ENCODE results near the gene CYP19A1. TPM values are rescaled to one million over a fixed set of nuclear protein-coding genes. Genes with fewer than 3 reads are reported as not detected.

Gene CYP19A1
- total and polyA plus RNA-seq, 4 donors = 0.03 to 124 (median 0.50) TPM; not detected in 1

- H3K9me3 ChIP-seq (ENCODE audit: control insufficient read depth in 4 of 4, low read length in 3 of 4) = no peaks in the 10 kb centered on the region
- WGBS = 78% methylated on average over 5 of the region's 5 CpGs
- H3K4me3 ChIP-seq (ENCODE audit: low read depth in 1 of 3, low read length in 3 of 3) = no peak overlapping the region
- DNase-seq (ENCODE audit: low spot score) = no peak
- no peak overlapping the region for H3K9ac ChIP-seq (ENCODE audit: low read depth in 1 of 2, low read length in 2 of 2)
- H3K27me3 ChIP-seq (ENCODE audit: control insufficient read depth in 4 of 4, insufficient read depth in 4 of 4, low read length in 3 of 4) = peaks cover 0 to 6% (median 1%) of the 10 kb centered on the region in 4 donors
- no peak overlapping the region for H3K27ac ChIP-seq (ENCODE audit: low read depth in 1 of 2, low read length in 2 of 2)
- H3K4me1 ChIP-seq (ENCODE audit: control insufficient read depth in 4 of 4, insufficient read depth in 4 of 4, low read length in 3 of 4) = peaks cover 0 to 3% (median 0%) of the 10 kb centered on the region in 4 donors
- H3K36me3 ChIP-seq (ENCODE audit: control insufficient read depth in 4 of 4, insufficient read depth in 3 of 4, low read depth in 1 of 4, low read length in 3 of 4) = no peaks in the 10 kb centered on the region
- TF ChIP-seq HNF4A (conservative IDR thresholded peaks at IDR 0.05) (no peak), RAD21 (IDR thresholded peaks at IDR 0.05) (no peak)
Observed at GRCh38 chr15:51186181-51186705, 152.2 kb downstream of the CYP19A1 start.

- DNase-seq (ENCODE audit: low spot score) = no peak
- peaks cover 0 to 6% (median 1%) of the 10 kb centered on the region in 4 donors for H3K27me3 ChIP-seq (ENCODE audit: control insufficient read depth in 4 of 4, insufficient read depth in 4 of 4, low read length in 3 of 4)
- no peaks in the 10 kb centered on the region for H3K36me3 ChIP-seq (ENCODE audit: control insufficient read depth in 4 of 4, insufficient read depth in 3 of 4, low read depth in 1 of 4, low read length in 3 of 4)
- H3K4me1 ChIP-seq (ENCODE audit: control insufficient read depth in 4 of 4, insufficient read depth in 4 of 4, low read length in 3 of 4) = peaks cover 0 to 3% (median 0%) of the 10 kb centered on the region in 4 donors
- H3K9ac ChIP-seq (ENCODE audit: low read depth in 1 of 2, low read length in 2 of 2) = no peak overlapping the region
- no peak overlapping the region for H3K4me3 ChIP-seq (ENCODE audit: low read depth in 1 of 3, low read length in 3 of 3)
- WGBS = 74% methylated on average over 12 of the region's 12 CpGs
- no peak overlapping the region for H3K27ac ChIP-seq (ENCODE audit: low read depth in 1 of 2, low read length in 2 of 2)
- H3K9me3 ChIP-seq (ENCODE audit: control insufficient read depth in 4 of 4, low read length in 3 of 4) = no peaks in the 10 kb centered on the region
- TF ChIP-seq REST (IDR thresholded peaks at IDR 0.05) = no peak
- TF ChIP-seq CTCF (IDR thresholded peaks at IDR 0.05; ENCODE audit: low read depth, low read length, missing input control) = no peak
- TF ChIP-seq HNF4G (IDR thresholded peaks at IDR 0.05) = no peak
Observed at GRCh38 chr15:51185213-51186159, 152.9 kb downstream of the CYP19A1 start.

- Histone ChIP-seq H3K9me3 (ENCODE audit: control insufficient read depth in 4 of 4, low read length in 3 of 4) (no peaks in the 10 kb centered on the region), H3K4me1 (ENCODE audit: control insufficient read depth in 4 of 4, insufficient read depth in 4 of 4, low read length in 3 of 4) (peaks cover 0 to 3% (median 0%) of the 10 kb centered on the region in 4 donors), H3K4me3 (ENCODE audit: low read depth in 1 of 3, low read length in 3 of 3) (no peak overlapping the region), H3K9ac (ENCODE audit: low read depth in 1 of 2, low read length in 2 of 2) (no peak overlapping the region), H3K36me3 (ENCODE audit: control insufficient read depth in 4 of 4, insufficient read depth in 3 of 4, low read depth in 1 of 4, low read length in 3 of 4) (no peaks in the 10 kb centered on the region), H3K27ac (ENCODE audit: low read depth in 1 of 2, low read length in 2 of 2) (no peak overlapping the region), H3K27me3 (ENCODE audit: control insufficient read depth in 4 of 4, insufficient read depth in 4 of 4, low read length in 3 of 4) (peaks cover 0 to 6% (median 1%) of the 10 kb centered on the region in 4 donors)
- 60% methylated on average over 6 of the region's 6 CpGs for WGBS
- DNase-seq (ENCODE audit: low spot score) = no peak
- TF ChIP-seq TAF1 (conservative IDR thresholded peaks at IDR 0.05) = no peak
- TF ChIP-seq FOXA1 (IDR thresholded peaks at IDR 0.05) = no peak
- TF ChIP-seq CTCF (IDR thresholded peaks at IDR 0.05; ENCODE audit: low read depth, low read length, missing input control) = no peak
- no peak for TF ChIP-seq REST (IDR thresholded peaks at IDR 0.05)
- no peak for TF ChIP-seq EGR1 (IDR thresholded peaks at IDR 0.05; ENCODE audit: low read depth in 2 of 2)
- no peak for TF ChIP-seq GABPA (IDR thresholded peaks at IDR 0.05 in 1 of 2, conservative IDR thresholded peaks at IDR 0.05 in 1 of 2)
- TF ChIP-seq SP1 (IDR thresholded peaks at IDR 0.05) = no peak
- TF ChIP-seq FOXA2 (IDR thresholded peaks at IDR 0.05) = no peak
- no peak for TF ChIP-seq ATF3 (IDR thresholded peaks at IDR 0.05)
- TF ChIP-seq JUND (IDR thresholded peaks at IDR 0.05) = no peak
Observed at GRCh38 chr15:51184627-51185026, 153.8 kb downstream of the CYP19A1 start.
